Measurements from ENCODE around the gene DPP9.
A peak's percentile ranks its signal among the peaks of the same experiment; 100 is the strongest.

The DPP9 gene

DNA sequence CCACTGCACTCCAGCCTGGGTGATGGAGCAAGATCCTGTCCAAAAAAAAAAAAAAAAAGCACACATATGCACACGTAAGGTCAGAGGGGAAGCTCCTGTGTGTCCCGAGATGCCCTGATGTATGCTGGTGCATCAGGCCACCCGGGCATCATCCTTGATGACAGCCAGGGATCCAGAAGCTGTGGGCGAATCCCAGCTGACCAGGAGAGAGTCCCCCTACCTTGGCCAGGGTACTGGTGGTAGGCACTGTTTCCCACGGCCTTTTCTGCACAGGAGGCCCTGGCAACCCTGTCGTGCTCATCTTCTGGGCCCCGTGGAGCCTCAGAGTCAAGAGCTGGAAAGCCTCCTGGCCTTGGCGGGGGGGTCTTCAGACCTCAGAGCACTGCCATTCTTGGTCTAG, 67.5 kb downstream of the DPP9 start:
- DNase-seq (ENCODE audit: low read depth), result no peak

DNA sequence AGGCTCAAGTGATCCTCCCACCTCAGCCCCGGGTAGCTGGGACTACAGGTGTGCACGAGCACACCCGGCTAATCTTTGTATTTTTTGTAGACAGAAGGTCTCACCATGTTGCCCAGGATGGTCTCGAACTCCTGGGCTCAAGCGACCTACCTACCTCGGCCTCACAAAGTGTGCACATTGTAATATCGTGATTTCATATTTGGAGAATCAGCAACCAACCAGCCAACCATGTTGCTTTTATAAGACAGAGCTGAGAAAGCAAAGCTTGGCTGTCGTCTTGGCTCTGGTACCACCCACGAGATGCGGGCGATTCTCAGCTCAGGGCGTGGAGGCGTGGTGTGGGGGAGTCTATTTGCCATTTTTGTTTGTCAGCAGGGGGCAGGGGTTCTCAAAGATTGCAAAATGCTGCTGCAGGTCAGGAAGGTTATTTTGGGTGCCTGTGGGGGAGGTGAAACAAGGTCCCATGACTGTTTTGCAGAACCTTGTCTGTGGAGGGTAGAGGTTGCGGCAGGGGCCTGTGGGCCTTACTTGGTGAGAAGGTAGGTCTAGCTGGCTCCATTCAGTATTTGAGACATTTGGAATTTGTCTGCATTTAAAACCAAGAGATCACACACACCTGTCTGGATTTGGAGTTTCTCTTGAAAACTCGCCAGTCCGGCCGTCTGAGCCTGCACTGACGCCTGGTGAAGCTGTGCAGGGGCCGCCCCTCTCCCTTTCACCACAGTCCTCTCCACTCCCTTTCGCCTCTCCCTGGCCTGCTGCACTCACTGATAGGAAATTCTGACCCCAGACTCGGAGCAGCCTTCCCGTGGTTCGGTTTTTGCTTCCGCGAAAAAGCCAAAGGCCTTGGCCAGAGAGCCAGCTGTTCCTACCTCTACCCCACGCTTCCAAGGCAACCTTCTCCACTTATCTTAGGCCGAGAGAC, 68.9 kb downstream of the DPP9 start:
- no peak for DNase-seq (ENCODE audit: low read depth)

DNA sequence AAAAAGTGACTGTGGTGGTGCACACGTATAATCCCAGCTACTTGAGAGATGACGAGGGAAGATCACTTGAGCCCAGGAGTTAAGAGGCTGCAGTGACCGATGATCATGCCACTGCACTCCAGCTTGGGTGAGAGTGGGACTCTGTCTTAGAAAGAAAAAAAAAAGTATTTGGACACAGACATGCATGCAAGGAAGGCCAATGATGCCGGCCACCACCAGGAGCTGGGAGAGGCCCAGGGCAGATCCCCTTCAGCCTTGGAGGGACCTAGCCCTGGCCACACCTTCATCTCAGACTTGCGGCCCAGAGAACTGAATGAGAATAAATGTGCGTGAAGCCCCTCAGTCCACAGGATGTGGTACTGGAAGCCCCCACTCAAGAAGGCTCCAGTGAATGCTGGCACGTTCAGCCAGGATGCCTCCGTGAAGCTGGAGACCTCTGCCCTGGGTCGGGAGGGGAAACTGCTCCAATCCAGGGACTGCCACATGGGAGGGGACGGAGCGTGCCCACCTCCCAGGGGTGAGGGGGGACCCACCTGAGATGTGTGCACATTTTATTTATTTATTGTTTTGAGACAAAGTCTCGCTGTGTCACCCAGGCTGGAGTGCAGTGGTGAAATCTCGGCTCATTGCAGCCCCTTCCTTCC, 69.7 kb downstream of the DPP9 start:
- no peak for DNase-seq (ENCODE audit: low read depth)

DNA sequence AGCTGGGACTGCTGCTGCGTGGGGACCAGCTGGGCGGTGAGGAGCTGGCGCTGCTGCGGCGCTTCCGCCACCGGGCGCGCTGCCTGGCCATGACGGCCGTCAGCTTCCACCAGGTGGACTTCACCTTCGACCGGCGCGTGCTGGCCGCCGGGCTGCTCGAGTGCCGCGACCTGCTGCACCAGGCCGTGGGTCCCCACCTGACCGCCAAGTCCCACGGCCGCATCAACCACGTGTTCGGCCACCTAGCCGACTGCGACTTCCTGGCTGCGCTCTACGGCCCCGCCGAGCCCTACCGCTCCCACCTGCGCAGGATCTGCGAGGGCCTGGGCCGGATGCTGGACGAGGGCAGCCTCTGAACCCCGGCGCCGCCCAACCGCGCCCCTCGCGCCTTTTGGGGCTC, 71.6 kb downstream of the DPP9 start:
- DNase-seq (ENCODE audit: low read depth), result no peak

DNA sequence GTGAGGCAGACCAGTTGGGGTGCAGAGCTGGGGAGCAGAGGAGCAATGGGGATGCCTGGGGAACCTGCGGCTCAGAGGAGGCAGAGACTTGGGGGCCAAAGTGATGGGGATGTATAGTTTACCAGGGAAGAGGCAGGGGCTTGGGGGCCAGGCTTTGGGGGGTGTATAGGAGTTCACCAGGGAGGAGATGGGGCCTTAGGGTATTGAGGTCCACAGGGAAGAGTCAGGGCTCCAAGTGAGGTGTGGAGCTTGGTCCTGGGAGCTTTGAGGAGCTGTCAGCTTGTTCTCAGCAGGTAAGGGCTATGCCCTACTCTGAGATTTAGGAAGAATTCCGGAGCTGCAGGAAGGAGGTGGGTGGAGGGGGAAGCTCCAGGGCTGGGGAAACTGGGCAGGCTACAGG, 73.5 kb downstream of the DPP9 start:
- no peak for DNase-seq (ENCODE audit: low read depth)

DNA sequence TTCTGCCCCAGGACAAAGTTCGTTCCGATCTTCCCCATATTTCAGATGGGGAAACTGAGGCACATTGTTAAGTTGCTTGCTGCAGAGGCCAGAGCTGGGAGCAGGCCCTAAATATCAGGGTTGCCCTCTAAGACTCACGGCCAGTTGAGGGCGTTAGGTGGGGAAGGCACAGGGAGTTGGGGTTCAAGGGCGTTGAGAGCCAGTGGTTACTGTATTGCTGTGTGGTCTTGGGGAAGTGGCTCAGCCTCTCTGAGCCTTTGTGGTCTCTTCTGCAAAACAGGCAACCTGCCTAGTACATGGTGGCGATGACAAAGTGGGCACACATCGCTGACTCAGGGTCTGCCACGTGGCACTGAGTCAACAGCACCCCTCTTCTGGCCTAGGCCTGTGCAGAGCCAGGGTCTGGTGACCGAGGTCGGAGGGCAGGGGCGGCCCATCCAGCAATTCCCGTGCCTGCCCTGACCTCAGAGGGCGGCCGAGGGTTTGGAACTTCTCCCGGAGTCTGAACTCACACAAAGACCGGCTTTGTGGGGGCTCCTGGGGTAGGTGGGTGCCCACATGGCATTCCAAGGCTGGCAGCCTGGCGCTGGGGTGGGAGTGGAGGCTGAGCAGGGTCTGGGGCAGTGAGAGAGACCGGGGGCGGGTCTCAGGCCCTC, 74.1 kb downstream of the DPP9 start:
- no peak for DNase-seq (ENCODE audit: low read depth)

DNA sequence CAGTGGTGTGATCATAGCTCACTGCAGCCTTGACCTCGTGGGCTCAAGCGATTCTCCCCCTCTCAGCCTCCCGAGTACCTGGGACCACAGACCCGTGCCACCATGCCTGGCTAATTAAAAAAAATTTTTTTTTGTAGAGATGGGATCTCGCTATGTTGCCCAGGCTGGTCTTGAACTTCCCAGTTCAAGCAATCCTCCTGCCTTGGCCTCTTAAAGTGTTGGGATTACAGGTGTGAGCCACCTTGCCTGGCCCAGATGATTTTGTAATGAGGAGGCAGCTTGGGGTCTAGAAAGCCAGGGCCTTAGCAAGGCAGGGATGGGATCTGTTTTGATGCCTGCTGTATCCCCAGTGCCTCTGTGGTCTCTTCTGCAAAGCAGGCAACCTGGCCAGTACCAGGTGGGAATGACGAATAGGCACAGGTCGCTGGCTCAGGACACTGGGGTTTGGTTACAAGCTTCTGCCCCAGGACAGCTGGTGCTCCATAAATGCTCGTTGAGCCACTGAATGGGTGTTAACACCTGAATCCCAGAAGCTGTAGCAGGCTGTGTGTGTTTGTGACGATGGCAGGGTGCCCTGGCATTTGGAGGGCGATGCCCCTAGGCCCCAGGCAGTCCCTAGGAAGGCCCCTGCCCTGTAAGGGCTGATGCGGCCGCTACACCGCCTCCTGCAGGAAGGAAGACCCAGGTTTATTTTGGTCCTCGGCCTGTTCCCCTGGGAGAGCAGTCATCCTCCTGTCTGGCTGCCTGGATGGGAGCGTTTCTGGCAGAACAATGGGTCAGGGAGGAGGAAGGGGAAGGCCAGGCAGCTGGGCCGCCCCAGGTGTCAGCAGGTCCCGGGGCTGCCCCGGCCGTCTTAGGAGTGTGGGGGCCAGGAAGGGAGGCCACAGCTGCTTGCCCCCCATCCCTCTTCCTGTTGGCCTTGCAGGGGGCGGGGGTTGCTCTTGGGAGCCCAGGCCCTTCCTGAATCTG, 75.7 kb downstream of the DPP9 start:
- DNase-seq (ENCODE audit: low read depth), result no peak

DNA sequence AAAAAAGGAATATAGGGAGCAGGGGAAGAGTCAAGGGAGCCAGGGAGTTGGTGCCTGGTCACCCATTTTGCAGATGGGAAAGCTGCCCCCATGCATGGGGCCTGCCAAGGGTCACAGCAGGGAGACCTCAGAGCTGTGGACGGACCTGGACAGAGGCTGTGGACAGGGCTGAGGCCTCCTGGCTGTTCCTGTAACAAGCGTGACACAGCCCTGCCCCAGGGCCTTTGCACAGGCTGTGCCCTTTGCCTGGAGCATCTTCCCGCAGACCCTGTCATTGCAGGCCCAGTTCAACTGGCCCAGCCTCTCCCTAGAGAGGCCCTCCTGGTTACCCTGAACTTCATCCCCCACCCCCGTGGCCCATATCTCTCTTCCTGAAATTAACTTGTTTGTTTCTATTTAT, 77.9 kb downstream of the DPP9 start:
- DNase-seq (ENCODE audit: low read depth), result no peak

DNA sequence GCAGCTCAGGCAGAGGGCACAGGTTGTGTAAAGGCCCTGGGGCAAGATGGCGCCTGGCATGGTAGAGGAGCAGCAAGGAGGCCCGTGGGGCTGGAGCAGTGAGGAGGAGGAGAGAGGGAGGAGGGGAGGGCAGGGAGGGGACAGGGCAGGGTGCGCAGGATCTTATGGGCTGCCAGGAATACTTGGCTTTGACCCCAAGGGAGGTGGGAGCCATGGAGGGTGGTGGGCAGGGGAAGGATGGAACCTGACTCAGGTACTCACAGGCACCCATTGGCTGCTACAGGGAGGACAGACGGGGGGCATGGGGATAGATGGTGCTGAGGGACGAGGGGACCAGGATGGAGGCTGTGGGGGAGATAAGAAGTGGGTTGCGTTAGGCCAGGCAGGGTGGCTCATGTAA, 81.0 kb downstream of the DPP9 start:
- DNase-seq (ENCODE audit: low read depth), result no peak

DNA sequence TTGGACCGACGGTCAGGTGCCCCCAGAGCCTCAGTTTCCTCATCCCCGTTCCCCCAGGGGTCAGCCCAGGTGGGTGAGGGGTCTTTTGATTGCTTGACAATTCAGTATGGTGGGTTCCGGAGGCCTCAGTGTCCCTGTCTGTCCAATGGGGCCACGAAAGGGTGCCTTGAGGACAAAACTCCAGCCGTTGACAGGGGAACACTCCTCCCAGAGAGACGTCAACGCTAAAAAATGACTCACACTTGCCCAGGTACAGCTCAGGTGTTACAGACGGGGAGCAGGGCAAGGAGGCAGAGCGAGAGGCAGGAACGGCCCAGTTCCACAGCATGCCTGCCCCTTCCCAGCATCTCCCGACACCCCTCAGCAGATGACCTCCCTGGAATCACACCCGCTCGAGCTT, 82.5 kb downstream of the DPP9 start:
- DNase-seq (ENCODE audit: low read depth), result no peak

DNA sequence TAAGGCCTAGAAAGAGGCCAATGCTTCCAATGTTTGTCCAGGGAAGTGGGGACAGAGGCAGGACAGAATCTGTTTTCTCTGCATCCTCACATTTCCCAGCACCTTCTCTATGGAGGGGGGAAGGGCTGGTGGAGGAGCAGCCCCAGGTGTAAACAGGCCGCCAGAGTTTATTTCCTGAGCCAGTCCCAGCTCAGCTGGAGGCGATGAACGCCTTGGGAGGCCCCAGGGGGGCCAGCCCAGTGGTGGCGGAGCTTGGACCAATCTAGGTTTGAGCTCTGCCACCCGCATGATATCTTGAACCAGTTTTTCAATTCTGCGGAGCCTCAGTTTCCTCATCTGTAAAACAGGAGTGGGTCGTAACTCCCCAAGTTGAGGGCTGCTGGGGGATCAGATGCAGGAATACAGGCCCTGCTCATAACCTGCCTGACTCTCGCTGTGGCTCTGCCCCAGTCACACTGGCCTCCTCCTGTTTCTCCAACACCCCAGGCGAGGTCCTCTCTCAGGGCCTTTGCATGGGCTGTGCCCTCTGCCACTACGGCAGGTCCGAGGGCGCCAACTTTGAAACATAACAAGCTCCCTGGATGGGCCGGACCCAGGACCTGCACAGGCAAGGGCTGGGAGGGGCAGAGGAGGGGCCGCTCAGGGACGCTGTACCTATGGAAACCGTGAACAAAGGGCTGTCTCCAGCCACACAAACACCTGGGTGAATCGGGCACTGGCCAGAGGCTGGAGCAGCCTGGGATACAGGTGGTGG, 83.2 kb downstream of the DPP9 start:
- DNase-seq (ENCODE audit: low read depth), result no peak

DNA sequence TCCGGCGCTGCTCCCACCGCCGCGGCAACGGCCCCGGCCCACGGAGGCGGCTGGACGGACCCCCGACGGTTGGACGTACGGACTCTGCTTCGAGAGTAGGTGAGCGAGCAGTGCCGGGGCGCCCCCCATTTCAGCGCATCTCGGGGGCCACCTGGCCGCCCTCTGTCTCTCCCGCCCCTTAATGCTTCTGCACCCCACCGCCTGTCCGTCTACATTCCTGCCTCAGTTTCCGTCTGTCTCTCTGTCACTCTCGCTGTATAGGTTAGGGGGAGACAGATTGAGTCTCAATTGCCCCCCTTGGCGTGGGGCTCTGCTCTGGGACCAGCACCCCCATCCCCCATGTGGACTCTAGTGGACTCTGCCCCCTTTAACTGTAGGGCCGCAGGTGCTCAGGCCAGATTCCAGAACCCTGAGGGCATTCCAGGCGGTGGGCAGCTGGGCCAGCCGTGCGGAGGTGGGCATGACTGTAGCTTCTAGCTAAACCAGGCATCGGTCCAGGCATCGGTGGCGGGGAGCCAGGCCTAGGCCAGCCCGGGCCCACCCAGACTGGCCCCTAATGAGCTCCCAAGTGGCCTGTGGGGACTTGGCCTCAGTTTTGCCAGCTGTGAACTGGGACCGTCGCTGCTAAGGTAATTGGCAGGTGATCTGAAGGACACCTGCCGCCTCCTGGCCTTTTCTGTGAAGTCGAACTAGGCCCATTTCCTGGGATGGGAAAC, 84.0 kb downstream of the DPP9 start:
- no peak for DNase-seq (ENCODE audit: low read depth)

DNA sequence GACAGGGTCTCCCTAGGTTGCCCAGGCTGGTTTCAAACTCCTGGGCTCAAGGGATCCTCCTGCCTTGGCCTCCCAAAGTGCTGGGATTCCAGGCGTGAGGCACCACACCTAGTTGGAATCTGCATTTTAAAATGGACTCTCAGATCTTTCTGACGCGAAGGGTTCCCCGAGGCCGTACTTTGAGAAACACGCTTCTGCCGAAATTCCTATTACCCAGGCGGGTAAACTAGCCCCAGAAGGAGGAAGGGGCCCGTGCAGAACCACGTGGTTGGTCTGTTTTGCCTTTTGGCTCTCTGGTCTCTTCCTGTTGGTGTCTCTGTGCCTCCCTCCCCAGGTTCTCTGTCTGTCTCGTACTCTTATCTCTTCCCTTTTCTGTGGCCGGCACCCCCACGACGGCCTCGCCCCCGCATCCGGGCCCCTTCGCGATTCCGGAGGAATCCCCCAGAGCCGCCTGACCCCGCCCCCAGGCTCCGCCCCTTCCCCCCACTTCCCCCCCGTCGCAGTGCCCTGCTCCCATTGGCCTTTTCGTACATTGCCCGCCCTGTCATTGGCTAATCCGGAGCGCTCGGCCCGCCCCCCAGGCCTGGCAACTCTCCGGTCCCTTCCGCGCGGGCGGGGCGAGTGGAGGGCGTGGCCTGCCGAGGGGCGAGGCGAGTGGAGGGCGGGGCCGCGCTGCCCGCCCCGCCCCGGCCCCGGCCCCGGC, 84.7 kb downstream of the DPP9 start, which contains the start of gene TNFAIP8L1:
TNFAIP8L1 (plus strand) TSS at position 689 of the 703 bp plus-strand sequence. CDS start 12,354 bp downstream, outside the sequence.
- DNase-seq (ENCODE audit: low read depth), result peak; percentile 92

DNA sequence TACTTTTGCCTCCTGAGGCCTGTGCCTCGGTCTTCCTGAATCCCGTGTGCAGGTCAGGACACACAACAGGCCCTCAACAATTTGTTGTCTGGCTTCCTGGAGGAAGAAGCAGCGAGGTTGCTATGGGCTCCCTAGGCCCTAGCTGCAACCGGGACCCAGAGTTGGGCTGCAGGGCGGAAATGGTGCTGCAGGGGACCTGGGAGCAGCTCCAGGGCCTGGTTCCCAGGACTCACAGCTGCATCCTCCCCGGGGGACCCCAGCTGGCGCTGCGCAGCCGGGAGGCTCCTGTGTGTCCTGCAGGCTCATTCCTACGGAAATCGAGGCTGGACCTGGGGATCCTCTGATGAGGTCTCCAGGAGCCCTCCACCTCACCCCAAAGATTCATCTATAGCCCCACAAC, 85.3 kb downstream of the DPP9 start:
- DNase-seq (ENCODE audit: low read depth), result no peak

DNA sequence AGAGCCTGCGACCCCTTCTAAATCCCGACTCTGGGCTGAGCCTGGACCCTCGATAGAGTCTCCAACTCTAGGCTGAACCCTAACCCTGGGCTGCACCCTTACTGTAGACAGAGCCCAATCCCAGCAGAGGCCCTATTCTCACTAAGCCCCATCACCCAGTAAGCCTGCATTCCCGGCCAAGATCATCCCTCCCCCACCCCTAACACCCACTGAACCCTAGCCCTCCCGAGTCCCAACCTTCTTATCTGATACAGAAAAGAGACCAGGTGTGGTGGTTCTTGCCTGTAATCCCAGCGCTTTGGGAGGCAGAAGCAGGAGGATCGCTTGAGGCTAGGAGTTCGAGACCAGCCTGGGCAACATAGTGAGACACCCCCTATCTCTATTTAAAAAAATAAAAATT, 86.9 kb downstream of the DPP9 start:
- no peak for DNase-seq (ENCODE audit: low read depth)

DNA sequence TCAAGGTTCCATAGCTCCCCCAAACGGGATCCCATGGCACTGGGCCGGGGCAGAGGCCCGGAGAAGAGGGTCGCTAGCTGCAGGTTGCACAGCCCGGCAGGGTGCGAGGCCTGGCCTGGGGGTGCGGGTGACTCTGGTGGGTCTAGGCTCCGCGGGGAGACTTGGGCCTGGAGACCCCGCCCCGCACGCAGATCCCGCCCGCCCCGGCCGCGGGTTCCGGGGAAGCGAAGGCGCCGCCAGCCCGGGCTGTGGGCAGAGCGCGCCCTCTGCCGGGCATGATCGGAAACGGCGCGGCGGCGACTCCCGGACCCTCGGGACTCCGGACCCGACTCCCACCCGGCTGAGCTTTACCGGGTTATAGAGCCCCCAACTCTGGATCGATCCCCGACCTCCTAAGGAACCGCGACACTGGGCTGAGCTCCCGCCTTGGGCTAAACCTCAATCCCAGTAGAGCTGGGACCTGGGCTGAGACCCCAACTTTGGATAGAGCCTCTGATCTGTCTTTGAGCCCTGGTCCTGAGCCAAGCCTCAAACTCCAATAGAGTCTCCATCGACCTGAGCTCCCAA, 87.4 kb downstream of the DPP9 start:
- no peak for DNase-seq (ENCODE audit: low read depth)

DNA sequence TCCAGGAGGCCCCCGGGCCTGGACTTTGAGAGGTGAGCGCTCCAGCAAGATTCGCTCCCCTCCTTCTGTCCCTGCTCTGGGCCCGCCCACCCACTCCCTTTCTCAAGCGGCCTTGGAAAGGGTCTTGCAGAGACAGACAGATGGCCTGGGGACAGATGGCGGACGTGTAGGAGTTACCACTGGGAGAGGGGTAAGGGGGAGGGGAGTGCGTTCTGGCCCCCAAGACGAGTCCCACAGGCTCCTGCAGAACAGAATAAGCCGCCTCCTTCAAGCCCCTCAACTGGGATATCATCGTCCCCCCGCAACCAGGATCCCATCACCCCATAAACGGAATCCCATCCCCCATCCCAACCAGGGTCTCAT, 87.9 kb downstream of the DPP9 start:
- no peak for DNase-seq (ENCODE audit: low read depth)

DNA sequence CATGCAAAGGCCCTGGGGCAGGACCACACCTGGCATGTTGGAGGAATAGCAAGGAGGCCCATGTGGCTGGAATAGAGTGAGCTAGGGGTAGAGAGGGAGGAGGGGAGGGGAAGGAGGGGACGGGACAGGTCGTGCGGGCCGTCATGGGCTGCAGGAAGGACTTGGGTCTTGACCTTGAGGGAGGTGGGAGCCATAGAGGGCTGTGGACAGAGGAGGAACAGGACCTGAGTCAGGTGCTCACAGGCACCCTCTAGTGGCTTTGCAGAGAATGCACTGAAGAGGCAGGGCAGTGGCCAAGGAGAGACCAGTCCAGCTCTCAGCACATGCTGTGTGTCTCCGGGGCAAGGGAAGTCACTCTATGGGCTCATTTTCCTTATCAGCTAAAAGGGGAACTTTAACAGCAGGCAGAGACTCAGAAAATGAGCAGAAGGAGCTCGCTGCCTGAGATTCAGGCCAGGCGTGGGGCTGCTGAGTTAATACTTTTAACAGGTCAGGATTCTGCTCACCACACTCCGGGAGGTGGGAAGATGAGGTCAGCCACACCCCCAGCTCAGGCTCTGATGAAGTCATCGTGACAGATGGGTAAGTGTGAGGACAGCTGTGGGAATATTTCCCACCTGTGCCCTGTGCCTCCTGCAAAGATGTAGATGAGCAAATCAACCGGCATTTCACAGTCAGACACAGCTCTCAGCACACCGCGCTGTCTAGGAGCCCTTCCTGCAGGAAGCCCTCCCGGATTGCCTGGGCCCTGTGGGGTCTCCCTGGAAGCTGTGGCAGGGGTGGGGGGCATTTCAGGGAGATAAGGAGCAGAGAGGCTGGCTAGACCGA, 90.3 kb downstream of the DPP9 start:
- DNase-seq (ENCODE audit: low read depth), result peak; percentile 93

Measured in amniotic epithelial cell (primary cell).